ENCODE data around the gene VWF.

- no peak for TF ChIP-seq CTCF (IDR thresholded peaks at IDR 0.05; ENCODE audit: extremely low read depth in 1 of 2, insufficient read depth in 1 of 2, low read depth in 1 of 2, low read length in 2 of 2)
- TF ChIP-seq EZH2 (IDR thresholded peaks at IDR 0.05; ENCODE audit: borderline replicate concordance, low read depth, low read length, severe bottlenecking), result no peak
- no peak for TF ChIP-seq JUN (IDR thresholded peaks at IDR 0.05; ENCODE audit: borderline replicate concordance, insufficient read depth, insufficient read length, low read depth)
- no peak for TF ChIP-seq MAX (IDR thresholded peaks at IDR 0.05; ENCODE audit: insufficient read depth, insufficient read length)
- no peak for TF ChIP-seq POLR2A (IDR thresholded peaks at IDR 0.05; ENCODE audit: low read depth, low read length)
- no peak for TF ChIP-seq POLR2AphosphoS5 (IDR thresholded peaks at IDR 0.05; ENCODE audit: insufficient read depth, low read depth, low read length)
- TF ChIP-seq GATA2 (IDR thresholded peaks at IDR 0.05; ENCODE audit: insufficient read depth, insufficient read length, low read depth, low read length), result no peak
- TF ChIP-seq FOS (IDR thresholded peaks at IDR 0.05; ENCODE audit: borderline replicate concordance, insufficient read depth, low read length), result no peak
Measured at GRCh38 chr12:5900076-5900475, 224.4 kb downstream of the VWF start.

All from endothelial cell of umbilical vein (primary cell).